DND-41 (cell line): ENCODE data around the gene PROSER1.

Experiments used
- EZH2 ChIP-seq: IDR thresholded peaks from 3 replicates; pipeline ENCODE4 v1.6.1; 2012; ENCODE audit warnings: borderline replicate concordance, low read depth, mild to moderate bottlenecking, moderate library complexity, low read length, inconsistent platforms; ENCODE audit not compliant: severe bottlenecking
- TF ChIP-seq, protein P1 (sequence below): IDR thresholded peaks from 2 replicates; pipeline ENCODE4 v1.5.1; 2012; ENCODE audit warnings: borderline replicate concordance, low read length, moderate library complexity, mild to moderate bottlenecking; ENCODE audit not compliant: poor library complexity, severe bottlenecking; ENCODE audit errors: extremely low read depth

DNA sequence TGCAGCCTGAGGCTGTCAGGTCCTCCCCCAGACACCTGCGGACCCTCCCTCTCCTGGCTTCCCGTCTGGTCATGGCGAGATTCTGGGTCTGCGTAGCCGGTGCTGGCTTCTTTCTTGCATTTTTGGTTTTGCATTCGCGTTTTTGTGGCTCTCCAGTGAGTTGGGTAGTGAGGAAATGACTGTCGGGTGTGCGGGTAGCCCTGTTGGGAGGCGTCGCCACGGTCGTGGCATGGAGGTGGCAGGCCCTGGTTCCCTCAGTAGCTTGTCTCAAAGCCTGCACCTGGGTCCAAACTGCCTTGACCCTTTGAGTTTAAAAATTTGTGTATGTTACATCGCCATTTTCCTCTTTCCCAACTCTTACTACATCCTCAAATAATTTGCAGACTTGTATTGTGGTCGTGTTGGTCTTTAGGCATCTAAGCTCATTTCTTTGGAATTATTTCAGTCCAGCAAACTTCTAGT, 711 bp upstream of the PROSER1 start:
- TF ChIP-seq, protein P1, sequence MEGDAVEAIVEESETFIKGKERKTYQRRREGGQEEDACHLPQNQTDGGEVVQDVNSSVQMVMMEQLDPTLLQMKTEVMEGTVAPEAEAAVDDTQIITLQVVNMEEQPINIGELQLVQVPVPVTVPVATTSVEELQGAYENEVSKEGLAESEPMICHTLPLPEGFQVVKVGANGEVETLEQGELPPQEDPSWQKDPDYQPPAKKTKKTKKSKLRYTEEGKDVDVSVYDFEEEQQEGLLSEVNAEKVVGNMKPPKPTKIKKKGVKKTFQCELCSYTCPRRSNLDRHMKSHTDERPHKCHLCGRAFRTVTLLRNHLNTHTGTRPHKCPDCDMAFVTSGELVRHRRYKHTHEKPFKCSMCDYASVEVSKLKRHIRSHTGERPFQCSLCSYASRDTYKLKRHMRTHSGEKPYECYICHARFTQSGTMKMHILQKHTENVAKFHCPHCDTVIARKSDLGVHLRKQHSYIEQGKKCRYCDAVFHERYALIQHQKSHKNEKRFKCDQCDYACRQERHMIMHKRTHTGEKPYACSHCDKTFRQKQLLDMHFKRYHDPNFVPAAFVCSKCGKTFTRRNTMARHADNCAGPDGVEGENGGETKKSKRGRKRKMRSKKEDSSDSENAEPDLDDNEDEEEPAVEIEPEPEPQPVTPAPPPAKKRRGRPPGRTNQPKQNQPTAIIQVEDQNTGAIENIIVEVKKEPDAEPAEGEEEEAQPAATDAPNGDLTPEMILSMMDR, result no peak
- TF ChIP-seq EZH2, result no peak
